Loucy (cell line): ENCODE measurements around the gene QRFPR.

Source experiments
- H2AFZ ChIP-seq: fragments of 200-600 bp; sonication (generic); 2 replicates; pipeline ENCODE4 v1.6.0; 2016; ENCODE audit warnings: antibody characterized with exemption, mild to moderate bottlenecking, low read length, moderate library complexity
- H3F3A ChIP-seq: fragments of 200-600 bp; 2 replicates; pipeline ENCODE4 v1.6.0; 2016; ENCODE audit warnings: antibody characterized with exemption, low read depth, mild to moderate bottlenecking
- H3K27me3 ChIP-seq: fragments of 200-600 bp; sonication (generic); 2 replicates; pipeline ENCODE4 v1.6.1; 2014; ENCODE audit warnings: low read length, mild to moderate bottlenecking; ENCODE audit not compliant: insufficient read depth, poor library complexity, severe bottlenecking
- H3K36me3 ChIP-seq: fragments of 200-600 bp; sonication (generic); 2 replicates; pipeline ENCODE4 v1.6.1; 2016; ENCODE audit warnings: low read length; ENCODE audit not compliant: insufficient read depth
- H3K4me1 ChIP-seq: fragments of 200-600 bp; sonication (generic); 2 replicates; pipeline ENCODE4 v1.5.1; 2014; ENCODE audit warnings: low read length, mild to moderate bottlenecking; ENCODE audit not compliant: insufficient read depth, poor library complexity, severe bottlenecking
- H3K4me2 ChIP-seq: fragments of 200-600 bp; sonication (generic); 2 replicates; pipeline ENCODE4 v1.6.0; 2014; ENCODE audit warnings: antibody characterized with exemption, low read length, low read depth, mild to moderate bottlenecking; ENCODE audit not compliant: poor library complexity, severe bottlenecking
- H3K4me3 ChIP-seq: fragments of 200-600 bp; sonication (generic); 2 replicates; pipeline ENCODE4 v1.5.1; 2014; ENCODE audit warnings: low read length, mild to moderate bottlenecking, mixed read lengths; ENCODE audit not compliant: poor library complexity, severe bottlenecking
- H3K79me2 ChIP-seq: fragments of 200-600 bp; sonication (generic); 2 replicates; pipeline ENCODE4 v1.6.1; 2014; ENCODE audit warnings: low read length; ENCODE audit not compliant: insufficient read depth
- H3K9ac ChIP-seq: fragments of 200-600 bp; sonication (generic); 2 replicates; pipeline ENCODE4 v1.6.0; 2014; ENCODE audit warnings: mild to moderate bottlenecking, low read depth, low read length, moderate library complexity; ENCODE audit not compliant: poor library complexity, severe bottlenecking
- H3K9me2 ChIP-seq: fragments of 200-600 bp; sonication (generic); replicated peaks from 2 replicates; pipeline ENCODE4 v1.6.1; 2016; ENCODE audit warnings: low read depth, low read length, mixed read lengths
- H3K9me3 ChIP-seq: fragments of 200-600 bp; sonication (generic); 2 replicates; pipeline ENCODE4 v1.6.1; 2014; ENCODE audit warnings: mild to moderate bottlenecking, antibody characterized with exemption, low read length, low read depth; ENCODE audit not compliant: insufficient read depth
- H4K20me1 ChIP-seq: fragments of 200-600 bp; sonication (generic); 2 replicates; pipeline ENCODE4 v1.6.0; 2014; ENCODE audit warnings: antibody characterized with exemption, low read length, mild to moderate bottlenecking; ENCODE audit not compliant: insufficient read depth, poor library complexity, severe bottlenecking
- EZH2phosphoT487 ChIP-seq: fragments of 200-600 bp; IDR thresholded peaks from 2 replicates; pipeline ENCODE4 v1.6.1; 2018; ENCODE audit warnings: antibody characterized with exemption, mild to moderate bottlenecking, moderate library complexity, borderline replicate concordance
- TF ChIP-seq, protein P1 (sequence below): fragments of 200-600 bp; sonication (generic); conservative IDR thresholded peaks from 2 replicates; pipeline ENCODE4 v1.5.1; 2014; ENCODE audit warnings: mild to moderate bottlenecking, antibody characterized with exemption, low read length

Gene QRFPR

DNA sequence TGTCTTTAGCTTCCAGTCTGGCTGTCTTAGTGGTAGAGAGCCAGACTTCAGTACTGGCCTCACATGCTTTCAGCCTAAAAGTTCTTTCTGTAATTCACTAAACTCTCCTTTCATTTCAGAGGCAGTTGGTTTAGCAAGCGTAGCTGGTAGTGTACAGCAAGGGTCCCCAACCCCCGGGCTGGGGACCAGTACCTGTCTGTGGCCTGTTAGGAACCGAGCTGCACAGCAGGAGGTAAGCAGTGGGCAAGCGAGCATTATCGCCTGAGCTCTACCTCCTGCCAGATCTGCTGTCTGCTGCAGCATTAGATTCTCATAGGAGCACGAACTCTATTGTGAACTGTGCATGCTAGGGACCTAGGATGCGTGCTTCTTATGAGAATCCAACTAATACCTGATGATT, 72.0 kb downstream of the QRFPR start:
- peaks cover 11% of the 10 kb centered on the region for H3K4me1 ChIP-seq
- no peaks in the 10 kb centered on the region for H3K9me2 ChIP-seq
- TF ChIP-seq, protein P1, sequence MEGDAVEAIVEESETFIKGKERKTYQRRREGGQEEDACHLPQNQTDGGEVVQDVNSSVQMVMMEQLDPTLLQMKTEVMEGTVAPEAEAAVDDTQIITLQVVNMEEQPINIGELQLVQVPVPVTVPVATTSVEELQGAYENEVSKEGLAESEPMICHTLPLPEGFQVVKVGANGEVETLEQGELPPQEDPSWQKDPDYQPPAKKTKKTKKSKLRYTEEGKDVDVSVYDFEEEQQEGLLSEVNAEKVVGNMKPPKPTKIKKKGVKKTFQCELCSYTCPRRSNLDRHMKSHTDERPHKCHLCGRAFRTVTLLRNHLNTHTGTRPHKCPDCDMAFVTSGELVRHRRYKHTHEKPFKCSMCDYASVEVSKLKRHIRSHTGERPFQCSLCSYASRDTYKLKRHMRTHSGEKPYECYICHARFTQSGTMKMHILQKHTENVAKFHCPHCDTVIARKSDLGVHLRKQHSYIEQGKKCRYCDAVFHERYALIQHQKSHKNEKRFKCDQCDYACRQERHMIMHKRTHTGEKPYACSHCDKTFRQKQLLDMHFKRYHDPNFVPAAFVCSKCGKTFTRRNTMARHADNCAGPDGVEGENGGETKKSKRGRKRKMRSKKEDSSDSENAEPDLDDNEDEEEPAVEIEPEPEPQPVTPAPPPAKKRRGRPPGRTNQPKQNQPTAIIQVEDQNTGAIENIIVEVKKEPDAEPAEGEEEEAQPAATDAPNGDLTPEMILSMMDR: no peak
- TF ChIP-seq EZH2phosphoT487: no peak
- no peaks in the 10 kb centered on the region for H3K79me2 ChIP-seq
- no peaks in the 10 kb centered on the region for H3K9me3 ChIP-seq
- H3K4me3 ChIP-seq: no peak overlapping the region
- no peak overlapping the region for H2AFZ ChIP-seq
- H3K4me2 ChIP-seq: no peak overlapping the region
- no peaks in the 10 kb centered on the region for H4K20me1 ChIP-seq
- no peaks in the 10 kb centered on the region for H3K36me3 ChIP-seq
- H3K9ac ChIP-seq: no peak overlapping the region
- no peaks in the 10 kb centered on the region for H3K27me3 ChIP-seq
- no peaks in the 10 kb centered on the region for H3F3A ChIP-seq

DNA sequence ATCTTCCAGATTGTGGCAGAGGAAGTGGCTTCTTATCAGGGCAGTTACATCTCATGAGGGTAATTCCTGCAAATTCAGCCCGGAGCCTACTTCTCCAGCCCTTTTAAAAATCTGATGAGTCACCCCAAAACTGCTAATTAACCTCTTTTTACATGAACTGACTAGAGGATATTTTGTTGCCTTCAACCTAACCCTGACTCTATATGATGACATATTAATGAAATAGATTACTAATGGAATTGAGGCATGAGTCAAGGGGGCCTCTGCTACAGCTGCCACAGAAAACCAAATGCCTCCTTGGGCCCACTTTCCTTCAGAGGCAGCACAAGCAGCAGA, 72.5 kb downstream of the QRFPR start:
- Histone ChIP-seq H3K4me3 (no peak overlapping the region), H3K9me2 (no peaks in the 10 kb centered on the region), H3K79me2 (no peaks in the 10 kb centered on the region), H3K27me3 (no peaks in the 10 kb centered on the region), H3K36me3 (no peaks in the 10 kb centered on the region), H2AFZ (no peak overlapping the region), H3K9me3 (no peaks in the 10 kb centered on the region), H4K20me1 (no peaks in the 10 kb centered on the region), H3K4me2 (peak overlapping the region; percentile 36), H3K9ac (no peak overlapping the region), H3F3A (no peaks in the 10 kb centered on the region), H3K4me1 (peaks cover 11% of the 10 kb centered on the region)
- TF ChIP-seq, protein P1: no peak
- TF ChIP-seq EZH2phosphoT487: no peak

DNA sequence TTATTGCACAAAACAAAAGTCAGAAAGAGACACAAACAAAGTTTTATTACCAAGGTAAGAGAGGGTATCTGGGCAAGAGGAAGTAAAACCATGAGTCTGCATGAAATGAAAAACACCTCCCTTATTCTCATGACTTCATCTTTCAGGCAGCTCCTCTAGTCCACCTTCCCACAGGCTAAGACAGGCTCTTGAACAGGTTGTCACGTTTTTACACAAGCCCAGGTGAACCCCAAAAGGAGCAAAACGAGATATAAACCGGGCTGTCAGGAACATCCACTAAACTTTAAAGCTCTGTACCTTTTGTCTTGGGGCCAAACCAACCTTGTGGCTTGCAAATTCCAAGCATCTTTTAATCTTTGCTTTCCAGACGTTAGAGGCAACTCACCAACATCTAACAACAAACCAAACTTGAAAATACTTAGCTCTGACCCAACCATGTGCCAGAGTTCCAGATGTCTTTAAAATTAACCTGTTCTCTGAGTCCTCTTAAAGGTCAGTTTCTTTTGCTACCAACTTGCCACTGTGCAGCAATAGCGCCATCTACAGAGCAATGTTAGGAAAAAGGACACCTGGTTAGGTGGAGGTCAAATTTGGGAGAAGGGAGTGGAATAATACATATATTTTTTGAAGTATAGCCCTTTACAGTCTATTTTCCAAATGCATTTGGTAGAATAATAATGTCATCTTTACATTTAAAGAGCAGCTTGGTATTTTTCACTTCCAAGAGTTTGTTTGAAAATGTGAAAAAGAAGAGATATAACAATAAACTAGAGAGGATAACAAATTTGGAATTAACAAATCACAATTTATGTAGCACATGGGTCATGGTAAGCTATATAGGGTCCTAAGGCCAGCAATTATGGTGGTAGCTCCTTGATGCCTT, 73.1 kb downstream of the QRFPR start:
- Histone ChIP-seq H3K36me3 (no peaks in the 10 kb centered on the region), H3K9ac (no peak overlapping the region), H3K4me3 (peak overlapping the region; percentile 15), H3F3A (no peaks in the 10 kb centered on the region), H3K9me2 (no peaks in the 10 kb centered on the region), H3K9me3 (no peaks in the 10 kb centered on the region), H4K20me1 (no peaks in the 10 kb centered on the region), H3K4me1 (peaks cover 11% of the 10 kb centered on the region), H2AFZ (peak overlapping the region; percentile 64), H3K79me2 (no peaks in the 10 kb centered on the region), H3K4me2 (peak overlapping the region; percentile 36), H3K27me3 (no peaks in the 10 kb centered on the region)
- no peak for TF ChIP-seq EZH2phosphoT487
- TF ChIP-seq, protein P1: peak; percentile 98
